Measurements from ENCODE around the gene CDC20B.
A peak's percentile ranks its signal among the peaks of the same experiment; 100 is the strongest.
"Not testable (repeated sequence)": the region's sequence is repeated elsewhere in the genome, so short reads cannot be mapped to it uniquely, and the experiment has no call there.

CDC20B gene

GRCh38 chr5:55101556-55102276 is 71.3 kb downstream of the CDC20B start:
- DNase-seq = peak; percentile 71

DNA sequence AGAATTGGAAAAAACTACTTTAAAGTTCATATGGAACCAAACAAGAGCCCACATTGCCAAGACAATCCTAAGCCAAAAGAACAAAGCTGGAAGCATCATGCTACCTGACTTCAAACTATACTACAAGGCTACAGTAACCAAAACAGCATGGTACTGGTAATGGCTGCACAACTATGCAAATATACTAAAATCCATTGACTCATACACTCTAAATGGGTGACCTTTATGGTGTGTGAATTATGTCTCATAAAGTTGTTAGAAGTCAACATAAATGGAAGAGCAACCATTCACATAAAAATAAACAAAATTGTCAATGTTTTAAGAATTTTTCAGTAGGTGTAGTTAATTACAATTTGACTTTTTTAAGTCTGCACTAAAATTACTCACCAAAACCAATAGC is 71.8 kb downstream of the CDC20B start:
- DNase-seq = not testable (repeated sequence)

- DNase-seq = peak; percentile 15
Measured at GRCh38 chr5:55096861-55097260, 76.1 kb downstream of the CDC20B start.

- peak; percentile 51 for DNase-seq
Measured at GRCh38 chr5:55096182-55096581, 76.8 kb downstream of the CDC20B start.

DNA sequence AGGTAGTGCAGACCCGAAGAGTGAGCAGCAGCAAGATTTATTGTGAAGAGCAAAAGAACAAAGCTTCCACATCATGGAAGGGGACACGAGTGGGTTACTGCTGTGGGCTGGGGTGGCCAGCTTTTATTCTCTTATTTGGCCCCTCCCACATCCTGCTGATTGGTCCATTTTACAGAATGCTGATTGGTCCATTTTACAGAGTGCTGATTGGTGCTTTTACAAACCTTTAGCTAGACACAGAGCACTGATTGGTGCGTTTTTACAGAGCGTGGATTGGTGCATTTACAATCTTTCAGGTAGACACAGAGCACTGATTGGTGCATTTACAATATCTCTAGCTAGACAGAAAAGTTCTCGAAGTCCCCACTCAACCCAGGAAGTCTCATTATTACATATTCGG is 82.0 kb downstream of the CDC20B start:
- DNase-seq = not testable (repeated sequence)

DNA sequence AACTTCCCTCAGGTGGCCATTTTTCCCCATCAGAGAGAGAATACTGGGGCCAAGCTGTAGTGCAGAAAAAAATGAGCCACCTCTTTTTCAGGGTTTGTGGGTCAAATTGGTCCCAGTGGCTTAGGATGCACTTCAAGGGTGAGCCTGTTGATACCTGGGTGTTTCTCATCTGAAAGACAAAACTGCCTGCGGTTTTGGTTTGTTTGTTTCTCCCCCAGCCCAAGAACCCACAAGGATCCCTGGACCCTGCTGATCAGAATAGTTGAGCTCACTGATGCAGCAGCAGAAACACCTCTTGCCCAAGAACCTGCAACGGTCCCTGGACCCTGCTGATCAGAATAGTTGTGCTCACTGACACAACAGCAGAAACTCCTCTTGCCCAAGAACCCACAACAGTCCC is 83.7 kb downstream of the CDC20B start:
- not testable (repeated sequence) for DNase-seq

DNA sequence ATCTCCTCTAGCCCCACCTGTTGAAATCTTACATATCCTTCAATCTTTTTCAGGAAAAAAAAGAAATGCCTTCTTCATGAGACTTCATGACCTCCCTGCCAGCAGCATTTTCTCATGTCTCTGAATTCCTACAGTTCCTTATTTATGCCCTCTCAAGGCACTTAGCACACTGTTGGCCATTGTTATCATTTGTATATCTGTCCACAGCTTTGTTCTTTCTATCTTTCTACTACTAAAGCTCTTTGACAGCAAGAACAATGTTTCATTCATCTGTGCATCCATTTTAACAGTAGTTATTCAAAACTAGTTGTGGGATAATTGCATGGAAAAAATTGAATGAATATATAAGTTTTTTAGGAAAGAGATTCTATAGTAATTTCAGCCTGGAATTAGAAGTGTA is 91.4 kb downstream of the CDC20B start:
- DNase-seq = no peak

DNA sequence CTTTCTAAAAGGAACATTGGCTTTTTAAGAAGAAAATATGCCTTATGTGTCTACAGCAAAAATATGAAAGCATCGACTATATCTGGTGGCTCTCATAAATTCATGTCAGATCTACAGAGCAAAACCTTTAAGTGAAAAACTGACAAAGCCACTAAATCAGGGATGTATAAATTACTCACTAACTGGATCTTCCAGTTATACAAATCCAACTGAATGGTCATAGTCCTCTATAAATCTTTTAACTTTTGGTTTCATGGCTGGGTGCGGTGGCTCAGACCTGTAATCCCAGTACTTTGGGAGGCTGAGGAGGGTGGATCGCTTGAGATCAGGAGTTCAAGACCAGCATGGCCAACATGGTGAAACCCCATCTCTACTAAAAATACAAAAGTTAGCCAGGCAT is 99.8 kb downstream of the CDC20B start:
- DNase-seq = peak; percentile 32

DNA sequence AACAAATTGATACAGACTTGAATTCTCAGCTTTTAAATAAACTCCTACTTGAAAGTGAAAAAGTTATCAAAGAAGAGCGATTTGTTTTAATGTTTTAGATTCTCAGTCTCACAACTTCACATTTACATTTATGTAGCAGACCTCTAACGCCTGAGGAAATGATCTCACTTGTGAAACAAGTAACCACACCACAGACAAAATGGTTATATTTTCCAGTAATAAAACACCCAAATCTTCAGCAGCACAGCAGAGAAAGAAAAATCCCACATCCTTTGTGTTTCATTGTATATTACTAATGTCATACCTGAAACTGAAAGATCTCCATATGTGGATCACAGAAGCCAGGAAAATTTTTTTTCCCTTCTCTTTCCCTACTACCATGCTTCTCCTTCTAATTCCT is 100.3 kb downstream of the CDC20B start:
- peak; percentile 81 for DNase-seq

DNA sequence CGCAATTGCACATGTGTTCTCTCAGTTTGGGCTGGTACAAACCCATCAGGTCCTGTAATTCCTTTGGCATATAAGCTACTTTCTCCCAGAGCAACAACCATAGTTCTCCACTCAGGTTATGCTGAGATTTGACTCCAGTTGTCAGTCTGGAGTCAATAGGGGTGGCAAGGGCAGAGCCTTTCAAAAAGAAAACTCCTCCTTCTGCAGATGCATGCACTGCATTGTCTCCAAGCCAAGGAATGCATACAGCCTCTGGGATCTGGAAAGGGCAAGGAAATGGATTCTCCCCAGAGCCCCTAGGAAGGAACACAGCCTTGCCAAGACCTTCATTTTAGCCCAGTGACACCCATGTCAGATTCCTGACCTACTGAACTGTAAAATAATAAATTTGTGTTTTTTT is 101.6 kb downstream of the CDC20B start:
- DNase-seq = no peak

DNA sequence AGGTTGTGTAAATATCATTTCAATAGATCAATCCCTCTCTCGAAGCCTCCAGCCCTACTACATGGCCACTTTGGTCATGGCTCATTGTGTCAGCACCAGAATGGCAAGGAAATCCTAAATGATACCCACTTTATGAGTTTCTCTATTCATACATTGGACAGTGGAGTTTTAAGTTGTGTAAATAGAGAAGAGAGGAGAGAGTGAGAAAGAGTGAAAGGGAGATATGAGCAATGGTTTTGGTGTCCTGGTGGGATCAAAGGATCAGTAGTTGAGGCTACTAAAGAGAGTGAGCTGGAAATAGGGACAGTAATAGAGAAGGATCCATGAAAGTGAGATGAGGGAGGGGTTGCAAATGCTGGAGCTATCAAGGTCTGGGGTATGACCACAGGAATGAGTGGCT is 102.0 kb downstream of the CDC20B start:
- DNase-seq = peak; percentile 45

DNA sequence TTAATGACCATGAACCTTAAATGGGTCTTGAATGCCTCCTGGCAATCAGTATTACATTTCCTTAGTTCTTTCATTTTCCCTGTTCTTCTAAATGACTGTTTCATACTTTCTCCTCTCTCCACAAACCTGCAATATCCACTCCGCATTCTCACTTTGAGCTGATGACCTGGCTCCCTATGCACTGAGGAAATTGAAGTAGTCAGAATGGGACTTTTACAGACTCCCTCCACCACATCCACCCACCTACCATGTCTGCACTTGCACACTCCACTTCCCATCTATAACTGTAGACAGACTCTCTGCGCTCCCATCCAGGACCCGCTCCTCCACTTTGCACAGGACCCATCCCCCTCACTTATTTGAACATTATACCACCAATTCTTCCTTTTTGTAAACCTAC is 106.7 kb downstream of the CDC20B start:
- peak; percentile 34 for DNase-seq

DNA sequence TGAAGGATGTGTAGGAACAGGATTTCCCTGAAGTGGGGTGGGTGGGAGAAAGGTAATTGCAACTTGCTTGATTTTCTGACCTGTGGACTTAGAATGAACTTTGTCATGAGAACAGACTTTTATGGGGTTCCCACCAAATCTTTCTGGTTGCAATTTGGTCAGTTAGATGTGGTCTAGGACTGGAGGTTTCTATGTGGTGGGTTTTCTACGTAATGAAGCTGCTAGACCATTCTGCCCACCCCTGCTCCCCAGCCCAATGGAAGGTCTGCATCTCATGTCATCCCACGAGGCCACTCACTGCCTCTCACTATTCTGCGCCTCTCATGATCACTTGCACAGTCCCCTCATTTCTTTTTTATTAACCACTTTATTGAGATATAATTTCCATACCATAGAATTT is 108.5 kb downstream of the CDC20B start:
- no peak for DNase-seq

DNA sequence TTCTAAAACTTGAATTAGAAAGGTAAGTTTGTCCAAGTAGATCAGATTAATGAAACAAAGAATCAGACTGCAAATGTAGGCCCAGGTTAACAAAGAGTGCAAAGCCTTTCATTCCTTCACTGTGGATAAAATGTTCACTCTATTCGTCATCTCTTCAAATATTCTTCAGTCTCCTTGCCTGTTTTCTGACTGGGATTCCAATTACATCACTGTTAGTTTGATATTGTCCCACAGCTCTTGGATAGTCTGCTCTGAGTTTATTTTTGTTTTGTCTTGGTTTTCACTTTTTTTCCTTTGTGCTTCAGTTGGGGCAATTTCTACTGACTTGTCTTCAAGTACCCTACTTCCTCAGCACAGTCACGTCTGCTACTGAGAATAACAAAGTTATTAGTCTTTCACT is 109.1 kb downstream of the CDC20B start:
- no peak for DNase-seq

DNA sequence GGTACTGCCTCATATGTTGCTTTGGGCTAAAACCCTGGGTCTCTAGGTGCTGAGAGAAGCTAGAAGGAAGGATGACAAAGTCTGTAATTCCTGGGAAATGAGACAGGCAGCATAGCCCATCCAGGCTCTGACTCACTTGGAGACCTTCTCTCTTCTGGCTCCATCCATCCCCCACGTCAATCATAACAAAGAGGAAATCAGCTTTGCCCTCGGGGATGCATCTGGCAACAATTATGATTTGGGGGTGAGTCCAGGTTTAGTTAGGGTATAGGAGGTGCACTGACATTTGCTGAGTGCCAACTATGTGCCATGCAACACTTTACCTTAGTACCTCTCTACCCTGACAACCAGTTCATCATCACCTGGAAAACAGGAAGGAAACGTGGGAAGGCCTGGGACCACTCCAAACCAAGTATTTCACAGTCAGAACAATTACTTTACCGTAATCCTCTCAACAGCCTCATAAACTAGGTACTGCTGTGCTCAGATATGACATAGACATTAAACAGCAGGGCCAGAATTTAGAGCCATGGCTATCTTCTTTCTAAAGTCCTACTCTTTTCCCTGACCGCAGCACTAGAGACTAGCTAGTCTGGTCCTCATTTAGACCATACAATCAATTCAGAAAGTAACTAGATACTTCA is 109.6 kb downstream of the CDC20B start:
- DNase-seq = no peak

Measured in activated CD4-positive, alpha-beta T cell treated with anti-CD3 and anti-CD28 coated beads, Interleukin-2, Interleukin-6, amounts not matched to agents 100 ng/mL and 50 ng/mL, durations not matched to agents 16 hours and 8 hours (primary cell).